Loucy (cell line): ENCODE data around the gene KRT33B.

Experiments
- H2AFZ ChIP-seq: fragments of 200-600 bp; sonication (generic); 2 replicates; pipeline ENCODE4 v1.6.0; 2016; ENCODE audit warnings: antibody characterized with exemption, mild to moderate bottlenecking, low read length, moderate library complexity
- H3F3A ChIP-seq: fragments of 200-600 bp; 2 replicates; pipeline ENCODE4 v1.6.0; 2016; ENCODE audit warnings: antibody characterized with exemption, low read depth, mild to moderate bottlenecking
- H3K27me3 ChIP-seq: fragments of 200-600 bp; sonication (generic); 2 replicates; pipeline ENCODE4 v1.6.1; 2014; ENCODE audit warnings: low read length, mild to moderate bottlenecking; ENCODE audit not compliant: insufficient read depth, poor library complexity, severe bottlenecking
- H3K36me3 ChIP-seq: fragments of 200-600 bp; sonication (generic); 2 replicates; pipeline ENCODE4 v1.6.1; 2016; ENCODE audit warnings: low read length; ENCODE audit not compliant: insufficient read depth
- H3K4me1 ChIP-seq: fragments of 200-600 bp; sonication (generic); 2 replicates; pipeline ENCODE4 v1.5.1; 2014; ENCODE audit warnings: low read length, mild to moderate bottlenecking; ENCODE audit not compliant: insufficient read depth, poor library complexity, severe bottlenecking
- H3K4me2 ChIP-seq: fragments of 200-600 bp; sonication (generic); 2 replicates; pipeline ENCODE4 v1.6.0; 2014; ENCODE audit warnings: antibody characterized with exemption, low read length, low read depth, mild to moderate bottlenecking; ENCODE audit not compliant: poor library complexity, severe bottlenecking
- H3K4me3 ChIP-seq: fragments of 200-600 bp; sonication (generic); 2 replicates; pipeline ENCODE4 v1.5.1; 2014; ENCODE audit warnings: low read length, mild to moderate bottlenecking, mixed read lengths; ENCODE audit not compliant: poor library complexity, severe bottlenecking
- H3K79me2 ChIP-seq: fragments of 200-600 bp; sonication (generic); 2 replicates; pipeline ENCODE4 v1.6.1; 2014; ENCODE audit warnings: low read length; ENCODE audit not compliant: insufficient read depth
- H3K9ac ChIP-seq: fragments of 200-600 bp; sonication (generic); 2 replicates; pipeline ENCODE4 v1.6.0; 2014; ENCODE audit warnings: mild to moderate bottlenecking, low read depth, low read length, moderate library complexity; ENCODE audit not compliant: poor library complexity, severe bottlenecking
- H3K9me2 ChIP-seq: fragments of 200-600 bp; sonication (generic); replicated peaks from 2 replicates; pipeline ENCODE4 v1.6.1; 2016; ENCODE audit warnings: low read depth, low read length, mixed read lengths
- H3K9me3 ChIP-seq: fragments of 200-600 bp; sonication (generic); 2 replicates; pipeline ENCODE4 v1.6.1; 2014; ENCODE audit warnings: mild to moderate bottlenecking, antibody characterized with exemption, low read length, low read depth; ENCODE audit not compliant: insufficient read depth
- H4K20me1 ChIP-seq: fragments of 200-600 bp; sonication (generic); 2 replicates; pipeline ENCODE4 v1.6.0; 2014; ENCODE audit warnings: antibody characterized with exemption, low read length, mild to moderate bottlenecking; ENCODE audit not compliant: insufficient read depth, poor library complexity, severe bottlenecking
- EZH2phosphoT487 ChIP-seq: fragments of 200-600 bp; IDR thresholded peaks from 2 replicates; pipeline ENCODE4 v1.6.1; 2018; ENCODE audit warnings: antibody characterized with exemption, mild to moderate bottlenecking, moderate library complexity, borderline replicate concordance
- TF ChIP-seq, protein P1 (sequence below): fragments of 200-600 bp; sonication (generic); conservative IDR thresholded peaks from 2 replicates; pipeline ENCODE4 v1.5.1; 2014; ENCODE audit warnings: mild to moderate bottlenecking, antibody characterized with exemption, low read length

The KRT33B gene

GRCh38 chr17:41366070-41366469 lies 3.5 kb downstream of the KRT33B start:
- Histone ChIP-seq H3K79me2 (no peaks in the 10 kb centered on the region), H3K4me1 (no peaks in the 10 kb centered on the region), H3K4me2 (no peak overlapping the region), H4K20me1 (no peaks in the 10 kb centered on the region), H3K9me2 (no peaks in the 10 kb centered on the region), H2AFZ (no peak overlapping the region), H3K36me3 (no peaks in the 10 kb centered on the region), H3K9me3 (no peaks in the 10 kb centered on the region), H3K27me3 (no peaks in the 10 kb centered on the region), H3K4me3 (no peak overlapping the region), H3F3A (no peaks in the 10 kb centered on the region), H3K9ac (no peak overlapping the region)
- TF ChIP-seq EZH2phosphoT487, result no peak
- TF ChIP-seq, protein P1, sequence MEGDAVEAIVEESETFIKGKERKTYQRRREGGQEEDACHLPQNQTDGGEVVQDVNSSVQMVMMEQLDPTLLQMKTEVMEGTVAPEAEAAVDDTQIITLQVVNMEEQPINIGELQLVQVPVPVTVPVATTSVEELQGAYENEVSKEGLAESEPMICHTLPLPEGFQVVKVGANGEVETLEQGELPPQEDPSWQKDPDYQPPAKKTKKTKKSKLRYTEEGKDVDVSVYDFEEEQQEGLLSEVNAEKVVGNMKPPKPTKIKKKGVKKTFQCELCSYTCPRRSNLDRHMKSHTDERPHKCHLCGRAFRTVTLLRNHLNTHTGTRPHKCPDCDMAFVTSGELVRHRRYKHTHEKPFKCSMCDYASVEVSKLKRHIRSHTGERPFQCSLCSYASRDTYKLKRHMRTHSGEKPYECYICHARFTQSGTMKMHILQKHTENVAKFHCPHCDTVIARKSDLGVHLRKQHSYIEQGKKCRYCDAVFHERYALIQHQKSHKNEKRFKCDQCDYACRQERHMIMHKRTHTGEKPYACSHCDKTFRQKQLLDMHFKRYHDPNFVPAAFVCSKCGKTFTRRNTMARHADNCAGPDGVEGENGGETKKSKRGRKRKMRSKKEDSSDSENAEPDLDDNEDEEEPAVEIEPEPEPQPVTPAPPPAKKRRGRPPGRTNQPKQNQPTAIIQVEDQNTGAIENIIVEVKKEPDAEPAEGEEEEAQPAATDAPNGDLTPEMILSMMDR, result no peak

DNA sequence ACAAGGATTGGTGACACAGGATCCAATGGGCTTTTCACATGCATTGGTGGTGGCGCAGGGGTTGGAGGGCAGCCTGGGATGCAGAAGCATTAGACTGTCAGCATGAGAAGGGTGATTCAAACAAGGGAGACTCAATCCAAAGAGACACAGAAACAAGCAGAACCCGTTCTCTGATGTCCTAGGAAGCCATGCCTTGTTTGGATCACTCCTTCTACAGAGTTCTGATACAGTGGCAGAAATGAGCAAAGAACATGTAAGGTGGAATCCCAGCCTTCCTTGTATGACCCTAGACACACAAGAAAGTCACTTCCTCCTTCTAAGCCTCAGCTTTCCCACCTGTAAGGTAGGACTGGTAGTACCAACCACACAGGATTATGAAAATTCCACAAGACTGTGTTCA lies 5.7 kb downstream of the KRT33B start:
- no peaks in the 10 kb centered on the region for H3F3A ChIP-seq
- TF ChIP-seq, protein P1, result no peak
- TF ChIP-seq EZH2phosphoT487, result no peak
- no peaks in the 10 kb centered on the region for H3K9me2 ChIP-seq
- H2AFZ ChIP-seq, result no peak overlapping the region
- no peaks in the 10 kb centered on the region for H4K20me1 ChIP-seq
- H3K4me1 ChIP-seq, result no peaks in the 10 kb centered on the region
- no peak overlapping the region for H3K9ac ChIP-seq
- no peaks in the 10 kb centered on the region for H3K79me2 ChIP-seq
- no peaks in the 10 kb centered on the region for H3K9me3 ChIP-seq
- H3K36me3 ChIP-seq, result no peaks in the 10 kb centered on the region
- no peak overlapping the region for H3K4me2 ChIP-seq
- no peak overlapping the region for H3K4me3 ChIP-seq
- no peaks in the 10 kb centered on the region for H3K27me3 ChIP-seq

DNA sequence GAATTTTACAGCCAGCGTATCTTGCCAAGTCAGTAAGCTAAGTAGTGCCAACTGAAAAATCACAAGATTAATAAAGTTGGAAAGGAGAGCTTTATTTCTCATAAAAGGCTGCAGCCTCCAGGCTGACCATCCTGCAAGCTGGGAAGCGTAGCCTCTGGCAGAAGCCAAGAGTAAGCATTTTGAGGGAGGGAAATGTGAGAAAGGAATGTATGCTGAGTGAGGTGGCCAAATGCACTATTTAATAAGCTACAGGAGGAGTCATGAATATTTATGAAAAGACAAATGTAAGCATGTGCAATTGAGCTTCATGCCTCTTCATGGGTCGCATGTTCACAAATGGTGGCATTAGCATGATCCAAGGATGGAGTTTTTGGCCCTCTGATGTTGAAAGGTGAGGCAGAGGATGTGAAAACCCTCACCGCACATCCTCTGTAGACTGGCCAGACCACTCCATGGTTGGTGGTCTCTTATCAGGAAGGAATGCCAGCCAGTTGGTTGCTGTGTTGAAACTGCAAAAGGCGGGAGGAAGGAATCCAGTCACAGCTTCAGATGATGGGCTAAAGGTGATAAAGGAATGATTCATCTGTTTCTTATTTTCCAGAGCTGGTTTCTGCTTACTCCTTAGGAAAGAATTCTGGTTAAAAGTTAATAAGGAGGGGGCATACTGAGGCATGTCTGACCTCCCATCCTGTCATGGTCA lies 9.2 kb downstream of the KRT33B start:
- Histone ChIP-seq H3K36me3 (no peaks in the 10 kb centered on the region), H3K4me3 (no peak overlapping the region), H3K79me2 (no peaks in the 10 kb centered on the region), H3F3A (no peaks in the 10 kb centered on the region), H3K9me3 (no peaks in the 10 kb centered on the region), H3K4me1 (no peaks in the 10 kb centered on the region), H4K20me1 (no peaks in the 10 kb centered on the region), H3K9me2 (no peaks in the 10 kb centered on the region), H3K4me2 (no peak overlapping the region), H3K9ac (no peak overlapping the region), H2AFZ (no peak overlapping the region), H3K27me3 (peaks cover 5% of the 10 kb centered on the region)
- TF ChIP-seq, protein P1, result no peak
- TF ChIP-seq EZH2phosphoT487, result no peak
